CD4-positive, alpha-beta memory T cell (primary cell): ENCODE results near the gene RHBDD3. TPM values are rescaled to one million over a fixed set of nuclear protein-coding genes. Genes with fewer than 3 reads are reported as not detected.

ENCODE experiments used
- CTCF ChIA-PET: fragments of 350-600 bp; sonication (Branson Sonifier 250); formaldehyde crosslinking; loops from one replicate; lab custom pipeline; 2021; ENCODE audit warnings: inconsistent platforms; ENCODE audit not compliant: partially characterized antibody; lab: Charles Lee
- POLR2A ChIA-PET: fragments of 350-600 bp; sonication (Branson Sonifier 250); formaldehyde crosslinking; loops from one replicate; lab custom pipeline; 2021; ENCODE audit not compliant: partially characterized antibody; lab: Charles Lee
- DNase-seq, 5 donors: peaks; one replicate each; pipeline versions ENCODE4 v3.0.0 to v3.0.0-alpha.2; 2020 to 2022; ENCODE audit warnings: mixed read lengths in 1 of 5
- H3K27ac ChIP-seq: one replicate; pipeline ENCODE4 v1.7.0; 2013; ENCODE audit warnings: low read depth, low read length
- H3K27me3 ChIP-seq: 2 replicates; pipeline ENCODE4 v1.7.0; 2013; ENCODE audit warnings: mild to moderate bottlenecking, low read length, moderate library complexity; ENCODE audit not compliant: insufficient read depth
- H3K36me3 ChIP-seq: 2 replicates; pipeline ENCODE4 v1.7.0; 2013; ENCODE audit warnings: mild to moderate bottlenecking, low read length, moderate library complexity; ENCODE audit not compliant: insufficient read depth
- H3K4me1 ChIP-seq: 2 replicates; pipeline ENCODE4 v1.7.0; 2013; ENCODE audit warnings: mild to moderate bottlenecking, low read length, moderate library complexity; ENCODE audit not compliant: insufficient read depth
- H3K4me3 ChIP-seq, 2 donors: one replicate each; pipeline ENCODE4 v1.7.0; 2013; ENCODE audit warnings: low read length in 2 of 2, mild to moderate bottlenecking in 1 of 2
- H3K9me3 ChIP-seq, 2 donors: one replicate each; pipeline ENCODE4 v1.7.0; 2013; ENCODE audit warnings: low read length in 2 of 2, control low read depth in 1 of 2; ENCODE audit not compliant: control insufficient read depth in 1 of 2
- H3K27ac Mint-ChIP-seq, 7 donors: one replicate each; pipeline ENCODE4 v1.8.0; 2020 to 2021; ENCODE audit warnings: mixed read lengths in 7 of 7, mild to moderate bottlenecking in 6 of 7, inconsistent platforms in 3 of 7, moderate library complexity in 3 of 7
- H3K27me3 Mint-ChIP-seq, 2 donors: one replicate each; pipeline ENCODE4 v1.8.0; 2020 to 2021; ENCODE audit warnings: mixed read lengths in 2 of 2
- H3K36me3 Mint-ChIP-seq, 2 donors: one replicate each; pipeline ENCODE4 v1.8.0; 2020 to 2021; ENCODE audit warnings: mixed read lengths in 2 of 2, inconsistent platforms in 1 of 2, mild to moderate bottlenecking in 1 of 2
- H3K4me1 Mint-ChIP-seq, 4 donors: one replicate each; pipeline ENCODE4 v1.8.0; 2020 to 2021; ENCODE audit warnings: mixed read lengths in 4 of 4, mild to moderate bottlenecking in 1 of 4
- H3K4me3 Mint-ChIP-seq, 8 donors: one replicate each; pipeline ENCODE4 v1.8.0; 2020 to 2021; ENCODE audit warnings: mixed read lengths in 8 of 8, mild to moderate bottlenecking in 7 of 8, moderate library complexity in 6 of 8, inconsistent platforms in 3 of 8
- H3K9me3 Mint-ChIP-seq, 8 donors: one replicate each; pipeline ENCODE4 v1.8.0; 2020 to 2021; ENCODE audit warnings: mixed read lengths in 8 of 8, mild to moderate bottlenecking in 5 of 8, inconsistent platforms in 3 of 8, moderate library complexity in 1 of 8
- intact Hi-C: fragments of 100-400 bp; cut with micrococcal nuclease; formaldehyde crosslinking; loops from one replicate; pipeline ENCODE4 v1.15.1; 2023
- polyA plus RNA-seq, 2 donors: library from polyadenylated mRNA; unstranded; fragments of 300-500 nt; fragmentation: Illumina TruSeq; gene quantifications; one replicate each; pipeline ENCODE4 v1.2.3, GENCODE V29; 2021
- total RNA-seq, 2 experiments: library from RNA; stranded (reverse); gene quantifications; one replicate each; pipeline ENCODE4 v1.2.3, GENCODE V29; 2021

RHBDD3 gene
- total and polyA plus RNA-seq, 4 experiments from 2014 or later = 7.8 to 16.1 (median 11.1) TPM

DNA sequence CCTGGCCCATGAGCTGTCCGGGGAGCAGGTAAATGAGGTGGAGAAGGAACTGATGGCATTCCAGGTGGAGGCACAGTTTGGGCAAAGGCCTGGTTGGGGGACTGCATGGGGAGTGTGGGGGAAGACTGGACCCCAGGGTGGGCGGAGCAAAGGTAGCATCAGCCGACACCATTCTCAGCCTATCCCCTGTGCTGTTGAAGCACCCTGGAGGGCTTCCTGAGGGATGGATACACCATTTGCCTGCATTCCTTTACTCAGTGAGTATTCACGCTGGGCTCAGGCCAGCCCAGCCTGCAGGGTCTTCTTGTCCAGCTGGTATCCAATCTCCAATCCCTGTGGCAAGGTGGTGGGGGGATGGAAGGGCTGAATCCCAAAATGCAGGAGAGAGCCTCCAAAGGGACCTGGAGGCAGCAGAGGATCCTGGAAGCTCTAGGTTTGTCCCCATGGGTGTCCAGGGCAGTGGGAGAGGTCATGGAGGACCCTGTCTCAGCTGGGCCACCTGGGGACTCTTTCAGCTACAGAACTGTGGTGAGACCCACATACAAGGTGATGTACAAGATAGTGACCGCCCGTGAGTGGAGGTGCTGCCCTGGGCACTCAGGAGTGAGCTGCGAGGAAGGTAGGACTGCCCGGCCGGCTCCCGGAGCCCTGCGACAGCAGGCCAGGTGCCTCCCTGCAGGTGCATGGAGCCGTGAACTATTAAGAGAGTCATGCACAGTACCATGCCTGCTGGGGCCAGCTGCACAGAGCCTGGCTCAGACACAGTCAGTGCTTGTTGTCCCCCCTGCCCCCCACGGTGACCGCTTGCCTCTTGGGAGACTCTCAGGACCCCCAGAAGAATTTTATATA, 52.5 kb downstream of the RHBDD3 start:
- Histone ChIP-seq H3K4me1 (no peaks in the 10 kb centered on the region), H3K36me3 (no peaks in the 10 kb centered on the region), H3K4me3 (no peak overlapping the region), H3K9me3 (no peaks in the 10 kb centered on the region), H3K27me3 (no peaks in the 10 kb centered on the region), H3K27ac (no peak overlapping the region)
- intact Hi-C loops = no loop called here
- H3K9me3 Mint-ChIP-seq = no peaks in the 10 kb centered on the region
- no peaks in the 10 kb centered on the region for H3K4me1 Mint-ChIP-seq
- POLR2A ChIA-PET = no interaction called here
- peaks cover 0 to 7% of the 10 kb centered on the region in 2 donors for H3K27me3 Mint-ChIP-seq
- H3K4me3 Mint-ChIP-seq = no peak overlapping the region
- CTCF ChIA-PET = no interaction called here
- no peaks in the 10 kb centered on the region for H3K36me3 Mint-ChIP-seq
- no peak for DNase-seq
- no peak overlapping the region for H3K27ac Mint-ChIP-seq

DNA sequence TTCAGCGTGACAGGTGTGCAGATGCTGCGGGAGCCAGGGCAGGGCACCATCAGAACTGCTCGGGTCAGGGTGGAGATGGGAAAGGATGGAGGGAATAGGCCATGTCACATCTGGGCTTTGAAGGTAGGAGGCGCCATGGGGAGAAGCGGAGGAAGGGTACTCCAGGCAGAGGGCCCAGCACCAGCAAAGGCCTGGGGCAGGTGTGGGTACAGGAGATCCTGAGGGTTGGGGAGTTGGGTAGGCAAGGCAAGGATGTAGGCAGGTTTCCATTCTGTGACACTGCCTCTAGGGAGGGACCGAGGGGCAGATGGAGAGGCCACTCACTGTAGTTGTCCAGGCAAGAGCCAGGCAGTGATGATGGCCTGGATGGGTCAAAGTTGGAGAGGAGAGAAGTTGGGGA, 53.5 kb downstream of the RHBDD3 start:
- H3K27ac Mint-ChIP-seq = peak overlapping the region in 1 of 7 donors; percentile 52
- peaks cover 0 to 7% of the 10 kb centered on the region in 2 donors for H3K27me3 Mint-ChIP-seq
- Histone ChIP-seq H3K4me1 (no peaks in the 10 kb centered on the region), H3K27me3 (no peaks in the 10 kb centered on the region), H3K9me3 (no peaks in the 10 kb centered on the region), H3K27ac (no peak overlapping the region), H3K36me3 (no peaks in the 10 kb centered on the region), H3K4me3 (no peak overlapping the region)
- intact Hi-C loops = no loop called here
- POLR2A ChIA-PET = interaction anchor here (1.0 kb wide), 1 partner anchor 11 kb away, joined by 3 read pairs; no protein-coding TSS in a partner anchor
- CTCF ChIA-PET = no interaction called here
- no peak for DNase-seq
- no peaks in the 10 kb centered on the region for H3K9me3 Mint-ChIP-seq
- H3K36me3 Mint-ChIP-seq = no peaks in the 10 kb centered on the region
- H3K4me3 Mint-ChIP-seq = no peak overlapping the region
- no peaks in the 10 kb centered on the region for H3K4me1 Mint-ChIP-seq

DNA sequence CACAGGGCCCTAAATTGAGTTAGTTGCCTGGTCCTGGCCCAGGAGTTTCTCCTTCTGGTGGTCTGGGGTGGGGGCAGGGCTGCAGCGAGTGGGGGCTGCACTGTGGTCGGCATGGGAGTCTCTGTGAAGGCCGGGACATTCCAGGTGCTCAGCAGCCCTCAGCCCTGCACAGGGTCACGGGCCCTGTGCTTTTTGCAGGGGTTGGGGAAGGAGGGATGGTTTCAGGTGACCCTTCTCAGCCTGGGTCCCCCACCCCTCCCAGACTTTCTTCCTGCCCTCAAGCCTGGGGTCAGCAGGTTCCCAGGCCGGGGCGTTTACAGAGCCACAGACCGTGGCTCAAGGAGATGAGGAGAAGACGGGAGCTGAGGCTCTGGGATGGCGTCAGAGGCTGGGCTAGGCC, 54.3 kb downstream of the RHBDD3 start:
- no peaks in the 10 kb centered on the region for H3K9me3 Mint-ChIP-seq
- ChIA-PET CTCF (no interaction called here), POLR2A (interaction anchor here (1.0 kb wide), 1 partner anchor 10 kb away, joined by 3 read pairs; no protein-coding TSS in a partner anchor)
- H3K36me3 Mint-ChIP-seq = no peaks in the 10 kb centered on the region
- H3K27ac Mint-ChIP-seq = no peak overlapping the region
- no peaks in the 10 kb centered on the region for H3K4me1 ChIP-seq
- H3K4me3 Mint-ChIP-seq = no peak overlapping the region
- no peaks in the 10 kb centered on the region for H3K27me3 ChIP-seq
- no peak overlapping the region for H3K27ac ChIP-seq
- H3K4me1 Mint-ChIP-seq = no peaks in the 10 kb centered on the region
- H3K4me3 ChIP-seq = no peak overlapping the region
- intact Hi-C loops = no loop called here
- no peaks in the 10 kb centered on the region for H3K36me3 ChIP-seq
- no peaks in the 10 kb centered on the region for H3K9me3 ChIP-seq
- peaks cover 0 to 7% of the 10 kb centered on the region in 2 donors for H3K27me3 Mint-ChIP-seq
- DNase-seq = no peak

DNA sequence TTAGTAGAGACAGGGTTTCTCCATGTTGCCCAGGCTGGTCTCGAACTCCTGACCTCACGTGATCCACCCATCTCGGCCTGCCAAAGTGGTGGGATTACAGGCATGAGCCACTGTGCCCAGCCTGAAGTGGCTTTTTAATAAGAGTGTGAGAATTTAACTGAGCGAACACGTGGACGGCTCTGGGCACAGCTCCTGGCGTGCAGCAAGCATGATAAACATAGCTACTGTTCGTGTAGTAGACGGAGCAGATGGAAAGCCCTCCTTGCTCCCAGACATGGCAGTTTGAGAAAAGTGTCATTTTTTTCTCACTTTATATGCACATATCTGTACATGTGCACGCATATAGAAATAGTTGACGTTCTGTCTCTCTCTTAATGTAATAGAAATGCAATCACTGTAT, 55.0 kb downstream of the RHBDD3 start:
- no peak overlapping the region for H3K4me3 ChIP-seq

DNA sequence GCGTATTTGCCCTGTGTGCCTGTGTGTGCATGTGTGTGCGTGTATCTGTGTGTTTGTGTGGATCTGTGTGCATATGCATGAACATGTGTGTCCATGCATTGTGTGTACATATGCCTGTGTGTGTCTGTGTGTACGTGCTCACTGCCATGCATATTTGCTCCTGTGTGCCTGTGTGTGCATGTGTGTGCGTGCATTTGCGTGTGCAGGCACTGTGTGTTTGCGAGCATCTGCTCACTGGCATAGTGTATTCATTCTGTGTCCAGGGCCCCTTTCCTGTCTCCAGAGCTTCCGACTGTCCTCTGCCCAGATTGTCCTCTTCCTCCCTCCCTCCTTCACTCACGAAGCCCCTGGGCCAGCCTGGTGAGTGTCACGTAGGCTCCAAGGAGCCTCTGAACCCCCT, 56.3 kb downstream of the RHBDD3 start:
- Histone ChIP-seq H3K27me3 (no peaks in the 10 kb centered on the region), H3K27ac (no peak overlapping the region), H3K4me1 (no peaks in the 10 kb centered on the region), H3K4me3 (no peak overlapping the region), H3K9me3 (no peaks in the 10 kb centered on the region), H3K36me3 (no peaks in the 10 kb centered on the region)
- CTCF ChIA-PET = no interaction called here
- peaks cover 0 to 3% (median 0%) of the 10 kb centered on the region in 4 donors for H3K4me1 Mint-ChIP-seq
- peaks cover 6 to 16% of the 10 kb centered on the region in 2 donors for H3K27me3 Mint-ChIP-seq
- POLR2A ChIA-PET = no interaction called here
- no peak for DNase-seq
- intact Hi-C loops = no loop called here
- H3K9me3 Mint-ChIP-seq = no peaks in the 10 kb centered on the region
- peak overlapping the region in 1 of 7 donors; percentile 53 for H3K27ac Mint-ChIP-seq
- H3K36me3 Mint-ChIP-seq = no peaks in the 10 kb centered on the region
- H3K4me3 Mint-ChIP-seq = no peak overlapping the region

More for the DNA sequence above, 55.0 kb downstream of the RHBDD3 start:
- DNase-seq = no peak
- peaks cover 0 to 9% of the 10 kb centered on the region in 2 donors for H3K27me3 Mint-ChIP-seq
- CTCF ChIA-PET = no interaction called here
- intact Hi-C loops = no loop called here
- H3K9me3 ChIP-seq = no peaks in the 10 kb centered on the region
- no peaks in the 10 kb centered on the region for H3K36me3 Mint-ChIP-seq
- H3K4me3 Mint-ChIP-seq = no peak overlapping the region
- H3K27ac ChIP-seq = no peak overlapping the region
- H3K9me3 Mint-ChIP-seq = no peaks in the 10 kb centered on the region
- no peak overlapping the region for H3K27ac Mint-ChIP-seq
- no peaks in the 10 kb centered on the region for H3K4me1 ChIP-seq
- H3K36me3 ChIP-seq = no peaks in the 10 kb centered on the region
- no peaks in the 10 kb centered on the region for H3K4me1 Mint-ChIP-seq
- POLR2A ChIA-PET = no interaction called here
- no peaks in the 10 kb centered on the region for H3K27me3 ChIP-seq

DNA sequence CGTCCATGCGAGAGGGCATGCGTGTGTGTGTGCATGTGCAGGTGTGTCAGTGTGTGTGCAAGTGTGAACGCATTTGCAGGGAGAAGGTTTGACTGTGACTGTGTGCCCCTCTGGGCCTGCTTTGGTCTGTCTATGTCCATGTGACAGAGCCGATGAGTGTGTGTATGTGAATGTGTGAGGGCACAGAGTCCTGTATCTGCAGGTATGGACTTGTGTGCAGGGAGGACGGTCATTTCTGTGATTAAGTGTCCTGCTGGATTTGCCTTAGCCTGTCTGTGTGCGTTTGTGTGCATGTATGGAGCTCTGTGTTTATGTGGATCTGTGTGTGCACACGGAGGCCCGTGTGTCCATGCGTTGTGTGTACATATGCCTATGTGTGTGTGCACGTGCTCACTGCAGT, 56.7 kb downstream of the RHBDD3 start:
- Histone ChIP-seq H3K9me3 (no peaks in the 10 kb centered on the region), H3K4me1 (no peaks in the 10 kb centered on the region), H3K4me3 (no peak overlapping the region), H3K27me3 (no peaks in the 10 kb centered on the region), H3K27ac (no peak overlapping the region), H3K36me3 (no peaks in the 10 kb centered on the region)
- ChIA-PET CTCF (interaction anchor here (0.9 to 1.0 kb wide), 2 partner anchors 9 to 10 kb away, joined by 3 read pairs; no protein-coding TSS in a partner anchor), POLR2A (no interaction called here)
- Mint-ChIP-seq H3K4me1 (peaks cover 0 to 5% (median under 1%) of the 10 kb centered on the region in 4 donors), H3K36me3 (no peaks in the 10 kb centered on the region), H3K27ac (peak overlapping the region in 1 of 7 donors; percentile 53), H3K27me3 (peaks cover 7 to 17% of the 10 kb centered on the region in 2 donors), H3K4me3 (no peak overlapping the region), H3K9me3 (no peaks in the 10 kb centered on the region)
- intact Hi-C loops = no loop called here
- DNase-seq = no peak
